DLD1 (cell line): Measurements from ENCODE around the gene MAMLD1.

Experiments
- in situ Hi-C: cut with HindIII; loops from 2 replicates; pipeline ENCODE4 v1.10.0; 2017; ENCODE audit warnings: low sequenced_read_pairs

MAMLD1 gene

DNA sequence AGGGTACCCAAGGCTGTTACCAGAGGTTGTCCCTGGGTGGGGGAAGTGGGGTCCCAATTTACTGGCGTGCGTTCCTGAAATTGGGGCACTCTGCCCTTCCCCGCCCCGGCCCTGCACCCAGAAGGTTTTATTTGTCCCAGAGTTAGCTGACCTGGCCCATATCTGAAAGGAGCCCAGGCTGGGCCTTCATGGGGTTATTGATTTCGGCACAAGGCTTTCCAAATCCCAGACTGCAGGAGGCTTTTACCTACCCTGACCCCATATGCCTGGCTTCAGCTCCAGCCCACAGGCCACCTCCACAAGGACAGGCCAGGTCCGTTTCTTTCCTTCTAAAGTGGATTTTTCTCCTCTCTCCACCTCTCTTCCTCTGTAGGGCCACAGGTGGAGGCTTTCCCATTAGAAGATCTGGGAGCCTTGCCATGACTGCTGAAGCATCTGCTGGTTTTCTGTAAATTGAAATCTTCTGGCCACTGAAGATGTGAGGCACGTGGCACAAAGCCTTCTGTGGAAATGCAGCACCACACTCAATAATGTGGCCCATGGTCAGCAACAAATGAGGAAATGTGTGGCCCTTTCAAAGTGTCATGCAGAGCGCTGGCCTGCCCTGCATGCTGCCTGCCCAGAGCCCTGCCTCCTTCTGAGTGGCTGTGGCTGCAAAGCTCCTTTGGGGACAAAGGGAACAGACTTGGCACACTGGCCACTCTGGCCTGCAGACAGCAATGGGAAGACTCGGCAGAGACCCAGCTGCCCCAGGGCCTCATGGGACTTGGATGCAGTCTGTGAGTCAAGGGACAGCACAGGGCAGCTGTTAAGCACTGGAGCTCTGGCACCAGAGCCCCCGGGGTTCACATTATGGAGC is 162.2 kb downstream of the MAMLD1 start:
- in situ Hi-C loops, result no loop called here

DNA sequence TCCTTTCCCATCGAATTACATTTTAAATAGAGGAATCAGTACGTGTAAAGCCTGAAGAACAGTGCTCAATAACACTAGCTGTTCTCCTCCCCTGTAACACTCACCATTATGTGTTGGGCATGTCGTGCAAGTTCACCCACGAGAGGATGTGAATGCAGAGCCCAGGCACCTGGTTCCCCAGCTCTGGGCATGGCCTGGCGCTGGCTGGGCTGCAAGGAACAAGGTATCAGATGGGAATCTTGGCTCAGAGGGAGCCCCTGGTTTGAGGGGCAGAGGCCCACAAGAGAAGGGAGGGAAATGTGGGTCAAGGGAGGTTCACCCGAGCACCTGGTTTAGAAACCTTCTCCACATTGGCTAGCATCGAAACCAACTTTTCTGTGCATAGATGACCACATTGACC is 163.6 kb downstream of the MAMLD1 start:
- in situ Hi-C loops, result no loop called here

DNA sequence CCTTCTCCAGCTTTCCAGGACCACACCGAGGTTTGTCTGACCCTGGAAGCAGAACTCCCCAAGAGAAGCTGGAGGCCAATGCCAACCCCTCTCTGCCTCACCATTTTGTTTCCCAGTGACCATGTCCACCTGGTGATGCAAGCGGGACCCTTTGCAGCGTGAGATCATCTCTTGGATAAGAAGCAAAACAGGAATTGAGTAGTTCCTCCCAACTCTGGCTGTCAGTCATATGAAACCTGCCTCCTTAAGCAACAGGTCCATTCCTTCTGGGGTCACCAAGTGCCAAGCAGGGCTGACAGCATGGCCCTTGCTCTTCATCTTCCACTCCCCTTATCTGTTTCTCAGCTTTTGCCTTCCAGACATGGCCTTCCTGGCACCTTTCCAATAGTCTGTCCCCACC is 164.0 kb downstream of the MAMLD1 start:
- in situ Hi-C loops, result no loop called here

DNA sequence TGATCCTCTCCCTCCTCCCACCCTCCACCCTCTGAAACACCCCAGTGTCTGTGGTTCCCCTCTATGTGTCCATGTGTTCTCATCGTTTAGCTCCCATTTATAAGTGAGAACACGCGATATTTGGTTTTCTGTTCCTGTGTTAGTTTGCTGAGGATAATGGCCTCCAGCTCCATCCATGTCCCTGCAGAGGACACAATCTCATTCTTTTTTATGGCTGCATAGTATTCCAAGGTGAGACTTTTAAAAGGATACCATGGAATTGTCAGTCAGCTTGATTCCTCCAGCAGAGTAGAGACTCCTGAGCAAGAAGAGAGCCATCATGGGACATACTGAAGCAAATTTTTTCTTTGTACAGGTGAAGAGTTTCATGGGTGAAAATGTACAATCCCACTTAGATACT is 166.5 kb downstream of the MAMLD1 start:
- in situ Hi-C loops, result no loop called here

DNA sequence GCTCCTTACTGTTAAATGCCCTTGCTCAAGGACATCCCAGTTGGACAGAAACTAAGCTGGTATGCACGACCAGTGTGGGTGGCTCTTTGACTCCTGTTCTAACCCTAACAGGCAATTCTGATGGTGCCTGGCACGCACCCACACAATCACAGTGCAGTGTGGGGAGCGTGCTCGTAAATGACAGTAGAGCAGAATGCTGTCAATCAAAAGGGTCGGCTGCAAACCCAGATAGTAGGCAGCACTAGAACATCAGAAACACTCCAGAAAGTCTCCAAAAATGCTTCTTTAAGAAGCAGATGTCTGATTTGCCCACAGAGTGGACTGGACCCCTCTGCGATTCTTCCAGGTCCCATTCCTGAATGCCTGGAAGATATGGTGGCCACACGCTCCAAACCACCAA is 167.7 kb downstream of the MAMLD1 start:
- in situ Hi-C loops, result no loop called here

DNA sequence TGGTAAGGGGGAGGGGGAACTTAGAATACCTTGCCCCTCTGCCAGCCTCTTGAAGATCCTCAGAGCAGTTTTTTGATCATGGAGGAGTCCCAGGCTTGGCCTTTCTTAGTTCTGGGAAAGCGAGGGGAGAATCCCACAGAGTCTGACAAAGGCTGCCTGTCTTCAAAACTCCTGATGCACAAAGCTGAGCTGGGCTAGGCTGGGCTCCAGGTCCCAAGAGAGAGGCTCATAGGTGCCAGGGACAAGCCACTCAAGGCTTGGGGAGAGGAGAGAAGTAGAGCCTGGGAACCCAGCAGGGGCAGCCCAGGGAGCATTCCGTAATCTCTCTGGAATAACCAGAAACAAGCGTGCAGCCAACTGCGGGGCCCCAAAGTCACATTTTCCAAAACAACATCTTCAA is 168.3 kb downstream of the MAMLD1 start:
- in situ Hi-C loops, result no loop called here

DNA sequence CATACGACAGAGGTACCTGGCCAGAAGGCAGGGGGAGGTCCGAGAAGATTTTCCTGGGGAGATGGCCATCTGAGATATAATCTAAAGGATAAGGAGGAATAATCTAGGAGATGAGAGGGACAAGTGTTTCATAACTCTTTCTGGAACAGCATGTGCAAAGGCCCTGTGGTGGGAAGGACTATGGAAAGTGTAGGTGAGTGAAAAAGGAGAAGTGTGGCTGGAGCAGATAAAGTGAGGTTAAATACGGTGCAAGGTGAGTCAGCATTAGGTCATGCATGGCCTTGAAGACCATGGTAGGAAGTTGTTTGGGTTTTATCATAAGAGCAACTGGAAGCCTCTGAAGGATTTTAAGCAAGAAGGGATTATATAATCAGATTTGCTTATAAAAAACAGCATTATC is 170.7 kb downstream of the MAMLD1 start:
- in situ Hi-C loops, result no loop called here

DNA sequence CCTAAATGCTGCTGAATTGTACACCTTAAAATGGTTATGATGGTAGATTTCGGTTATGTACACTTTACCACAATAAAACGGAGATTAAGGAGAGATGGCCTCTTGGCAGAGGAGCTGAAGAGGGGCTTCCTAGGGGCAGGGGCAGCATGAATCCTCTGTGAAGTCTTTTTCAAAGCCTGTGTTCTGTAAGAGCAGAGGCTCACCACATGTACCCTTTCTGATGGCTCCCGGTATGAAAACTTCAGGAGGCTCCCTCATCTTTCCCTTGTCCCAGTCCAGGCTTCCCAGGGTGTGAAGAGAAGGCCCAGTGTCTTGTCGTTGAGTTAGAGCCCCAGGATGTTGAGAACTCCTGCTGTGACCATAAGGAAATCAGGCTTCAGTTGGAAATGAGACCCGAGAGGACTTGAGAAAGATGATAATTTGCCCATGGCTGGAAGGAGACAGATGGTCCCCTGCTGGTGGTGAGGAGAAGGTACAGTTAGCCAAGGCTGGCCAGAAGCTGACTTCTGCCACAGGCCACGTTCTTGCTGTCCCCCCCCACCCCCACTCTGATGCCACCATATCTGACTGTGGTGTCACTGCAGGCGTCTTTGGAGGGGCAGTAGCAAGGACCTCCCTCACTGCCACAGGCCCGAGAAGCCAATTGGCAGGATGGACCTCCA is 173.5 kb downstream of the MAMLD1 start:
- in situ Hi-C loops, result no loop called here

DNA sequence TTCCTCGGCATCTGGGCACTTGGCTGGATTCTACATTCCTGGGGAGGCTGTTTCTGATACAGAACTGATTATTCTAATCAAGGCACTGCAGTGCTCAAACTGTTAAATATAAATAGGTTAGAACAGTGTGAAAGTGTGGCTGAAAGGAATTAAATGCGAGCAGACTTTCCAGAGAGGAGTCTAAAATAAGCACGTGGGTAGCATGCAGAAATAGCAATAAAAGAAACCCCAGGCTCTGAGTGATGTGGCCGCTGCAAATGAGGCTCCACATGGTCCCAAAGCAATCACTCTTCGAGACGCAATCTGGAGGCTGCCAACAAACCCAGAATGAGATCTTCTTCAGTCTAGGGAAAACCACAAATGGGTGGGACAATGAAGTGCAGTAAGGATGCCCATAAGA is 174.7 kb downstream of the MAMLD1 start:
- in situ Hi-C loops, result no loop called here

DNA sequence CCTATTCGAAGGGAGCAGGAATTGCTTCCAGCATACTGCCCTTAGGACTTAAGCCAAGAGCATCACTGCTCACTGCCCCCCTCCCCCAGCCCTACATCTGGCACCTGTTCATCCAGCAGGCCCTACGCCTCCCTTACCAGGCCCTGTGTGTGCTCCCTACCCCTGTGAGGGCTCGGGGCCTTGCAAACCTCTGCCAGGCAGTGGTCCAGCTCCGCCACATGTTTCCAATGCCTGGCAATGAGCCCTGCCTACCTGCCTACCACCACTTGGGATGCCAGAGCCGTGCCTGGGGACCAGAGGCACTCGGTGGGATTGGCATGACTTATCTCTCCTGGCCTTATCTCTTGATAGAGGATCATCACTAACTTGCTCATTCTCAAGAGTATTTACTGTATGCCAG is 177.8 kb downstream of the MAMLD1 start:
- in situ Hi-C loops, result no loop called here

DNA sequence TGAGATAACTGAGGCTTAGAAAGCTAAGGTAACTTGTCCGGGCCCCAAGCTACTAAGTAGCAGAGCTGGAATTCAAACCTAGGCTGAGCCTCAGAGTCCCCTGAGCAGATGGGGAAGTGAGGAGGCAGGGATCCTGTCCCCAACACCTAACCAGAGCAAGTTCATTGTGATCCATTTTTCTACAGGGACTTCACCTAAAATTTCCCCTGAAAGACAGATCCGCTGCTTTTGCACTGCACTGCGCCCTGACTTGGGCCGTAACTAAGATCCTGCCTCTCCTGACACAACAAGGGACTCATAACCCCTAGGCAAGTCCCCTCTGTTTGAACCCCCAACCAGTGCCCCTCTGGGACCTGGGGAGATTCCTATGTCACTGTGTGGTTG is 179.7 kb downstream of the MAMLD1 start:
- in situ Hi-C loops, result no loop called here

DNA sequence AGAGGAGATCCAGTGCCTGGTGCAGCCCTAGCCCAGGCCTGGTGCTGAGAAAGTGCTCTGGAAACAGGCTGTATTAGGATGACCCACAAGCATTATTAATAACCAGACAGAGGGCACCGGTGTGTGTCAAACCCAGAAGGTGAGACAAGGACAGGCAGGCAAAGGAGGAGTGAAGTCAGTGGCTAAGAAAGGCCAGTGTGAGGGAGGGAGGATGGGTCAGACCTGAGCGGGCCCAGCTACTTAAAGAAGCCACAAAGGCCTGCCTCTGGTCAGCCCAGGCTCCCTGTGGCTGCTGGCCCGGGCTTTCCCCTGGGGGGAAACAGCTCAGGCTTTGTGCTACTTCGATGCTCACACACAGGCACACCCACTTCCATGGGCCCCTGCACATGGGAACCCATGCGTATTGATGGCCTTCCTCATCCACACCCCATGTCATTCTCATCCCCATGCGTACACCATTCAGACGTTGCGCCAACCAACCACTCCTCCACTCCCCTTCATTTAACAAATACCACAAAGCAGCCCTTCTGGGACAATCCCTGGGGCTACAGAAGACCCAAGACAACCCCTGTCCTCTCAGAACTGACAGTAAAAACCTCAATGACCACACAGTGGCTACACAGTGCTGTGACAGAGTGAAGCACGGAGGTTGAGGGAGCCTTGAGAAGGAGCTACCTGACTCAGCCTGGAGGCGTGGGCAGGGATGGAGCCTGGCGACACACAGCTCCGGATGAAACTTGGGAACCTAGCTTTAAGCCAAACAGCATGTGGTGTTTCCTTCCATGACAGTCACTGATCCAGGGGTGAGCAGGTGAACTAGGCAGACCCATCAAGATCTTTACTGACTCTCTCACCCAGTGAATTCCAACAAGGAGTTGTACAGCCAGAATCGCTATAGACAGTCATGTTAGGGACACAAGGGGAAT is 180.4 kb downstream of the MAMLD1 start:
- in situ Hi-C loops, result no loop called here

DNA sequence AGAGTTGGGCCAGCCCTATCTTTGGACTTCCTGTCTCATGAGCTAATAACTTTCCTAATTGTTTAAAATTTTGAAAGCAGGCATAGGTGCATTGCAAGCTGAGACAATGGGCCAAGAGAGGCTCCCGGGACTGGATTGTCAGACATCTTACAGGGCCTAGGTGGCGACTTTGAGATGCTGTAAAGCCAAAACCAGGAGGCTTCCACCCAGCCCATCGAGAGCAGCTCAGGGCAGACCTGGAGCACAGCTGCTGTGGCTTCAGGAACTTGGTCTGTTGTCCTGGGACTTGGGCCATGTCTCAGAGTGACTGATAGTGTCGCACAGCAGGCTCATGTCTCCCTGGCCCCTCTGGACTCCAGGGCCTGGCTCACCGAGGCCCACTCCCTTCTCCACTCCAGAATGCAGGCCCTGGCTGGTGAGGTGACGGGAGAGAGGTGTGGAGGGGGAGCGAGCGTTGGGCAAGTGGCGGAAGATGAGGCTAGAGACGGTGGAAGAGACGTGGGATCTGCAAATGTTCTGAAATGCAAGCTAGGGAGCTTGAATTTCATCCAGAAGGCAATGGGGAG is 181.2 kb downstream of the MAMLD1 start:
- in situ Hi-C loops, result no loop called here

DNA sequence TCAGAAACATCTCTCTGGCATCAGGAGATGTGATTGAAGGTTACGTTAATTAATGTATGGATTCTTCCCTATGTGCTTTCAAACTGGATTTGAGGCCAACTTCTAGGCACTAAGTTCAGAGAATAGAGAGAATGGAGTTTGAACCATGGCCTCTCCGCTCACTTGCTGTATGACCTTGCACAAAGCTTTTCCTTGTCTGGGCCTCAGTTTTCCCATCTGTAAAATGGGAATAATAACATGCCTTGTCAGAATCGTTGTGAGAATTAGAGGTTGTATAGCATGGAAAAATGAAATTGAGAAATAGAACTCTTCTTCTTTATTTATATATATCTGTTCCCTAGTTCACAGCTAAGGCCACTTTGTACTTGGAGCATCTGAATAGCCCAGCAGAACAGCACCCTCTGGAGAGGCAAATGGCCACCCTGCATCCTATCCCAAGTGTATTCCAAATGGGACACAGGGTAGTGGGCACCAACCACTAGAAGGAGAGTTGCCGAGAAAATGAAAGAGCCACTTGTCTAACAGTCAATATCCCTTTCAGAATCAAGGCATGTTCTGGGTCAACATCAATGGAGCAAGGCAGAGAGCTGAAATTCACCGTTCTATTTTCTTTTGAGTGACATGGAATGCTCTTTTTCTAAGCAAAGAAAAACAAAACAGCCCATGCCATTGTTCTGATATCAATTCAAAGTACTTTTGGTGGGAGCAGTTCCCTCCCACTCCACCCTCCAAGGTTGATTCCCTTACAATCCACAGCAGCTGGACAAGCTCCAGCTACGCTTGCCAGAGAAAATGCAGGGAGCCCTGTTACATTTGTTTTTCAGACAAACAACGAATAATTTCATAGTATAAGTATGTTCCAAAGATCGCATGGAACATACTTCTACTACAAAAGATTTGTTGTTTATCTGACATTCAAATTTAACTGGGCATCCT is 182.0 kb downstream of the MAMLD1 start:
- in situ Hi-C loops, result no loop called here

DNA sequence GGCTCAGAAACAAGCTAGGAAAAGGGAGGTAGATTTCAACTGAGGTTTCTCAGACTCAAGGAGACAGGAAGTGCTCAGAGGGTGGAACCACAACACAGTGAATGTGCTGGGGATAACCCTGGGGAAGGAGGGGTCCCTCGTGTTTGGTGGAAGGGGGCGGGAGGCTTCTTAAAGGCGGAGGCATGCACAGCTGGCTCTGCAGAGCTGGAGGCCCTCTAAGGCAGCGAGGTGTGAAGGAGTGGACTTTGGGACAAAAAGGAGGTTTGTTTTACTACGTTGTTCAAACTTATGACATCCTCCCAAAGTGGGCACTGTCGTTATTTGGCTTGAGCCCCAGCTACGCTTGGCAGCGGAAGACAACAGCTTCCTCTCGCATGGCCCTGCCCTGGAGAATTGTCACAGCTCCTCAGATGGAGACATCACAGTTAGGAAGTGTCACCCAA is 183.6 kb downstream of the MAMLD1 start:
- in situ Hi-C loops, result no loop called here

DNA sequence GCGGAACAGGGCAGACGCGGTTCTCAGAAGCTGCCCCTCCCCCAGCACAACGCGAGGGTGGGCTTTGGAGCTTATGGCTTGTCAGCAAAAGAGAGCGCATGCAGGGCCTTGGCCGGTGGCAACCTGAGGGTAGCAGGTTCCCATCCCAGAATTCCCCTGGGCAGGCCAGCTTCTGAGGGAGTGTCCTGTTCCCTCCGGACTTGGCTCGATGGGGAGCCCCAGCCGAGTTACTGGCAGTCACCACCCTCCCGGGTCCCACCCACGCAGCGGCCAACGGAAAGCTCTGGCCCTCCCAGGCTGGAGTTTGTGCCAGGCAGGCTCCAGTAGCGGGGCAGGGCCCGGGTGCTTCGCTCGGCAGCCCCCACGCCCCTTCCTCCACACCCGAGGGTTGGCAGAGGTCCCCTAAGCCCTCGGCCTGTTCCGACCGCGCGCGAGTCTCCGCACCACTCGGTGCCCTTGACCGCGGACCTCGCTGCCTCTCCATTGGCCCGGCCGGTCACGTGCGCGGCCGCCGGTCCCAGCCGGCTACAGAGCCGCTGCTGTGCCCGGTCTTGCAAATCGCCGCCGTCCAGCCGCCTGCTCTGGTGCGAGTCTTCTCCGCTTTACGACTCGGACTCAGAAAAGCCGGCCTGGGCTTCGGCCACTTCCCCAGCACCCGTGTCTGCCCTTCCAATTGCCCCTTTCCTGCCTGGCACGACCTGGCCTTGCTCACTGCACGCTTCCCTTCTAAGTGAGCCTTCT is 184.4 kb downstream of the MAMLD1 start:
- in situ Hi-C loops, result no loop called here

DNA sequence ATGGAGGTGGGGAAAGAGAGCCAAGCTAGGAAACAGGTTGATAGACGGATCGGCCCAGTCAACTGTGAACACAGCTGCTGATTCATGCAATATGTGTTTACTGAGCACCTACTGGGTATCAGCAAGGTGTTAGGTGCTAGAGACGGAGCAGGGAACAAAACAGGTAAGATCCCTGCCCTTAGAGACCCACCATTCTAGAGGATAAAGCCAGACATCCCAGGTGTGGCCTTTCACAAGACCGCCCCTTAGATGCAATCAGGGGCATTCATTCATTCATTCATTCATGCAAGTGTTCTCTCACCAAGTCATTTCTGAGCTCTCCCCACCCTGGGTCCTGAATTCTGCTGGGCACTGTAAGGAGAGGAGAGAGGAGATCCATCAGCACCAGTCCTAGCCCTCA is 185.1 kb downstream of the MAMLD1 start:
- in situ Hi-C loops, result no loop called here

DNA sequence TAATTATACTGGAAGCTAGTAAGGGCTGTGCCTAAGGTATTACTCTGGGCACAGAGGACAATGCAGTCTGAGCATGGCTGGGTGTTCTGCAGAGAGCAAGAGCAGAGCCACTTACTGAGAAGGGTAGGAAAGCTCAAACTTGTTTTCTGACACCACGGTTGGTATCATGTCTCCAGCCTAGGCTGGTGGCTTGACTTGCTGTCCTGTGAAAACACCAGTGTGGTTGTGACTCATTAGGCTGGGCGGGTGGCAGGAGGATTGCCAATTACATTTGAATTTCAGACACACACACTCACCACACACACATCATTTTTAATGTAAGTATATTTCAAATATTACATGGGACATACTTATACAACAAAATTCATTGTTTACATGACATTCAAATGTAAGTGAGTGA is 185.6 kb downstream of the MAMLD1 start:
- in situ Hi-C loops, result no loop called here

DNA sequence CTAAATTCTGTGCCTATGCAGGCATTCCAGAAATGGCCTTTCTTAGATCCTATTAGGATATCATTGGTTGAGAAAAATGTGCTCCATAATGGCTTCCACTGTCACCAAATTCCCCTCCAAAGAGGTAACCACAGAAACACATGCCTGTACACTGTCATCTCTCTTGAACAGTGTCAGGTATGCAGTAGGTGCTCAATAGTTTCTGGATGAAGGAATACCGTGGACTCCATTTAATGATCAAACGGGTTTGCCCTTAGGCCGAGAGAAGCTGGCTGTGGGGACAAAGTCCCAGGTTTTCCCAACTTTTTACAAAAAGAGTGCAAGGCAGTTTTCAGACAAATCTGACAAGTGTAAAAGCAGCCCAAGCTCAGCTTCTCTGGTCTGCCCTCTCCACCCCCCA is 188.8 kb downstream of the MAMLD1 start:
- in situ Hi-C loops, result no loop called here
